Measurements from ENCODE around the gene KMT2D.

Gene KMT2D

DNA sequence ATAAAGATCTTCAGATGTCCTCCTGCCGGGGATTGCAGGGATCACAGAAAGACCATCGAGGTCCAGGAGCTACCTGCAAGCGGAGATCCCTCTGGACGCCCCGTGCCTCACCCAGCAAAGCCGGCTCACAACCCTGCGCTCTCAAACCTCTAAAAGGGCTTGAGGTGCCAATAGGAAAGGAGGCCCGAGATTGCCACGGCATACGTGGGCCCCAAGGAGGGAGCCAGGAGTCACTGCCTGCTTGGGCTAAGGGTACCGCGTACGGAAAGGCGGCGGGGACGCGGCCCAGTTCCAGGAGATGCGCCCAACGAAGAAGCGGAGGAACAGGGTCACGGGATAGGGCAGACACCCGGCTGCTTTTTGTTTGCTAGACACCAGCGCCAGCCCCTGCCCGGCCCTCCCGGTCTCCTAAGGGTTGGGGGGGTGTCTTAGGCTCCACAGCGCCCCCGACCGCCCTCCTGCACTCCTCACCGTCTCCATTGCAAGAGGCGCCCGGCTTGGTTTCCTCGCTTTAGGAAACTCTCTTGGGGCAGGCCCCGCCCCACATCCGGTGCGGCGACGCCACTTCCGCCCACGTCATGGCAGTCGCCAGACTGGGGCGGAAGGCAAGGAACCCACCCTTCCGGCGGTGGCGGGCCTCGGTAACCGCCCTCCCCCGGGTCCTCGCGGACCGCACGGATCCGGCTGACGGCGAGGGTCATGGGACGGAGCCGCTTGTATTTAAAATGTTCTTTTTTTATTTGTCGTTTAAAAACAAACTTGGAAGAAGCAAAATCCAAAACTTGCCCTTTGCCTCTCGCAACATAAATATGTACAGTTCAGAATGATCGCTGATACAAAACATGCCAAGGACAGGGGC is 42.1 kb downstream of the KMT2D start, which contains the start of gene PRKAG1:
PRKAG1 (minus strand) TSS at position 516 of the 859 bp plus-strand sequence; CDS start at position 480, 36 bp downstream.
- DNase-seq: peak; percentile 91

DNA sequence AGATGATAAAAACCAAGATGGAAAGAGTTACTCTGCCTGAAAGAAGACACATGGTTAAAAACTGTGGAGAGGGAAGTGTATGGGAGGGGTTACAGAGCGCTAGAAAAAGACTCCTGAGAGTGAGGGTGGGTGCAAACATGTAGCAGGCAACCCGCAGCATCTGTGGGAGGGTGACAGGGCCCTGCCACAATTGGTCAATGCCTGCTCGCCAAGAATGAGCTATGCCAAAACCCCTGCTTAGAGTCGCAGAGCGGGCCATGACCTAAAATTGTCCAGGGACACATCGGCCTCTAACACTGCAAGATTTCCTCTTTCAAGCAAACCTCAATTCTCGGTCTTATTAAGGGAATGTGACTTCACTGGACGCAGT is 42.7 kb downstream of the KMT2D start:
- no peak for DNase-seq

DNA sequence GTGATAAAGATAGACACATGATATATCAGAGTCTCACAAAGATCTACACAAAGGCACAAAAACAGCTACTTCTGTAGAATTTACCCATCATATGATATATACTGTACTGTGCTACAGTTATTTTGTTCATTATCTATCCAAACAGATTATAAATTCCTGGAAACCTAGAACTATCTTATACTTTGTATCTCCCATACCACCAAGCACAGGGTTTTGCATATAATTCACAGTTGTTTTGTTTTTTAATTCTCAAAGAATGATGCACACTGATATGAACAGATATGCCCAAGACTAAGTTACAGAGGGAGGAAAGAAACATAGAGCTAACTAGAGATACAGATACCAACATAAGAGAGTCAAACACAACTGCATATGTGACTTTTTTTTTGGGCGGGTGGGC is 45.4 kb downstream of the KMT2D start:
- no peak for DNase-seq

DNA sequence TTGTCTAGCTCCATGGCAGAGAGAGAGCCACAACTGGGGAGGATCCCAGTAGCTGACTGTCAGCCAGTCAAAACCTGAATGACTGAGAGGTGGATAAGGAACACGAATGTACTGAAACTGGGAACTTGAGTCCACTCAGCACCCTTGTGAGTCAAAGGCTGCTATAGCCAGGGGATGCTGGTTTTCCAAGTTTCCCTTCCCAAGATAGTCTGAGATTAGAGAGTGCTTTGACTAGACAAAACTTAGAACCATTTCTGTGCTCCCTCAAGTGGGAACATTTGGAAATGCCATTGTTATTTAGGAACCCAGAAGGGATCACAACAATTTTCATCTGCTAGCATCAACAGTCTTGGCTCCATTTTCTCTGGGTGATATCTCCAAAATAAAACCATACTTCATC is 46.0 kb downstream of the KMT2D start:
- no peak for DNase-seq

DNA sequence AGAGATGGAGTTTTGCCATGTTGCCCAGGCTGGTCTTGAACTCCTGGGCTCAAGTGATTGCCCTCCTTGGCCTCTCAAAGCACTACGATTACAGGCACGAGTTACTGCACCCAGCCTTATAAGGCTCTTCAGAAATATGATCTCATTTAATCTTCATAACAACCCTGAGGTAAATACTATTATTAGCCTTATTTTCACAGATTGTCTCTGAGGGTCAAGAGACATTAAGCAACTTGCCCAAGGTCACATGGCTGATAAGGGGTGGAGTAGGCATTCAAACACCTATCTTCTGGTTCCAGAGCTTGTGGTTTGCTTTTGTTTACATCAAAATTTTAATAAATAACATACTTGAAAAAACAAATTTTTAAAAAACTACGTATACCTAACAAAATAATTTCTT is 47.2 kb downstream of the KMT2D start:
- DNase-seq: no peak

DNA sequence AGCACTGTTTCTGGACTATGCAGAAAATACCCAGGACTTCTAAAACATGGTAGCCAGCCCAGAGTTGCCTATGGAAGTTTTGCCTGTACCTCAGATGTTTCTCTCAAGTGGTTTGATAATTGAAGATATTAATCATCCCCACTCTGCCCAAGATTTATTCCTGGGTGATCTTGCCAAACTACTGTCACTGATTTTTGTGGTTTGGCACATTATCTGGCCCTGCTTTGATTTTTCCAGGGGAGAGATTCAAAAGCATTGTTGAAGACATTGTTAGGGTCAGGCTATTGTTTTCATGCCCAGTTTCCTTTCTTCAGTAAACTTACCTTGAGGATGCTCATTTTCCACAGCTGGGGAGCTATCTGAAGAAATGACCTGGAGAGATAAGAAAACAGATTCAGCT is 47.9 kb downstream of the KMT2D start:
- no peak for DNase-seq
